Activated CD4-positive, alpha-beta T cell treated with anti-CD3 and anti-CD28 coated beads for 4 hours (primary cell): ENCODE data around the gene PLK1.

Source experiments
- DNase-seq, 2 donors: peaks; one replicate each; pipeline ENCODE4 v3.0.0-alpha.2; 2020

PLK1 gene

DNA sequence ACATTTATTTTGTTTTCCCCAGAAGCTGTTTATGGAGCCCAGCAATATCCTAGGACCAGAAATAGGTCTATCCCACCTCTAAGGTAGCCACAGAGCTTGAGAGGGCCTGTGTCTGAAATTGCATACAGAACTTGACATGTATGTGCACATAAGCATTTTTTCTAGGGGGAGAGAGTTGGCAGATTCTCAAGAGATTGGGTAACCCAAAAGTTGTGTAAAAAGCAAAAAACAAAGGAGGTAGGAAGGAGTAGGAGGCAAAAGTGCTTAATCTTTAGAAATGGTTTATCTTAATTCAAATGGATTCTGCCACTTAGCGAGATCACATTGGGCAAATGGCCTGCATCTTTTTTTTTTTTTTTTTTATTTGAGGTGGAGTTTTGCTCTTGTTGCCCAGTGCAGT, 3.5 kb downstream of the PLK1 start:
- no peak for DNase-seq

DNA sequence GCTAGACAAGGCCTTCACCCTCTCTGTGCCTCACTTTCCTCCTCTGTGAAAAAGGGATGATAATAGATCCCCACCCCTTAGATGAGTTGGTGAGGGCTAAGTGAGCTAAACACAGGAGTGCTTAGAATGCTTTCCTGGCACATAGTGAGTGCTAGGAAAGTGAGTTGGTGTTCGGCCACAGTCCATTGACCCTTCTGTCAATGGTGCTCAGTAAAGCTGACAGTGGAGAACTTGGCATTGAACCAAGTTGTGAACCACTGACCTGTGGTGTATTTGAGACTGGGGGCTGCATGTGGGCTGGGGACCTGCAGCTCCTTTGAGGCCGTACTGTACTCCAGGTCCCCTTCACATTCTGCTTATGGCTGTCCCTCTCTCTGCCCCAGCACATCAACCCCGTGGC, 4.8 kb downstream of the PLK1 start:
- DNase-seq: no peak

DNA sequence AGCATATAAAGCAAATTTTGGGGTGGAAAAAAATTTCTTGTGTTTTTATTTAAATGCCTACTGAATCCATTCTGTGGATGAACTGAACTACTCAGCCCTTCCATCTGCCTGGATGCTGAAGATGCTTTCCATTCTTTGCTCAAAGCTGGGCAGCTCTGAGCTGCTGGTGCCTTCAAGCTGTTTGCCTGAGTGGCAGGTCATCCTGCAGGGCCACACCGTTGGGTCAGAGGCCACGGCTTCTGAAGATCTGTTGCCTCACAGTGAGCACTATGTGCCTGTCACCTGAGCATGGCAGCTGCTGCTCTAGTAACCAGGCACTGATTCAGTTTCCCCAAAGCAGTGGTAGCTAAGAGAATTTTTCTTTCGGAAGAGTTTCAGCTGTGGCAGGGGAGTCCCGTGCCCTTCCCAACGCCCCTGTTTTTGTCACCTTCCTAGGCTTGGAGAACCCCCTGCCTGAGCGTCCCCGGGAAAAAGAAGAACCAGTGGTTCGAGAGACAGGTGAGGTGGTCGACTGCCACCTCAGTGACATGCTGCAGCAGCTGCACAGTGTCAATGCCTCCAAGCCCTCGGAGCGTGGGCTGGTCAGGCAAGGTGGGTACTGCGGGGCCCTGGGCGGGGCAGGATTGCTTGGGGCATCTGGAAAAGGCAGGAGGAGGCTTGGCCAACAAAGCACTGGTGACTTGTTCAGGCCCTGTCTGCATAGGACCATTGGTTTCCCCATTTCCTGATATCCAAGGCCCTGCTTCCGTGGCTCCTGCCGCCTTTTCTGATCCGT, 8.5 kb downstream of the PLK1 start:
- DNase-seq: no peak

DNA sequence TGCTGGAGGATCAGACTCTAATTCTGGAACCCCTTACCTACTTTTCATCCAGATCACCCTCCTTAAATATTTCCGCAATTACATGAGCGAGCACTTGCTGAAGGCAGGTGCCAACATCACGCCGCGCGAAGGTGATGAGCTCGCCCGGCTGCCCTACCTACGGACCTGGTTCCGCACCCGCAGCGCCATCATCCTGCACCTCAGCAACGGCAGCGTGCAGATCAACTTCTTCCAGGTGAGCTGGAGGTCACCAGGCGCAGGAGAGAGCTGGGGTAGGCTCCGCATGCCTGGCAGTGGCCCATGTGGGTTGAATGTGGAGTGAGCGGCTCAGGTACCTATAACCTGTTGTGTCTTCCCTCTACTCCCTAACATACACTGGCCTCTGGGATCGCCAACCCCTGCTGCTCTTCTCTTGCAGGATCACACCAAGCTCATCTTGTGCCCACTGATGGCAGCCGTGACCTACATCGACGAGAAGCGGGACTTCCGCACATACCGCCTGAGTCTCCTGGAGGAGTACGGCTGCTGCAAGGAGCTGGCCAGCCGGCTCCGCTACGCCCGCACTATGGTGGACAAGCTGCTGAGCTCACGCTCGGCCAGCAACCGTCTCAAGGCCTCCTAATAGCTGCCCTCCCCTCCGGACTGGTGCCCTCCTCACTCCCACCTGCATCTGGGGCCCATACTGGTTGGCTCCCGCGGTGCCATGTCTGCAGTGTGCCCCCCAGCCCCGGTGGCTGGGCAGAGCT, 10.9 kb downstream of the PLK1 start:
- DNase-seq: no peak

DNA sequence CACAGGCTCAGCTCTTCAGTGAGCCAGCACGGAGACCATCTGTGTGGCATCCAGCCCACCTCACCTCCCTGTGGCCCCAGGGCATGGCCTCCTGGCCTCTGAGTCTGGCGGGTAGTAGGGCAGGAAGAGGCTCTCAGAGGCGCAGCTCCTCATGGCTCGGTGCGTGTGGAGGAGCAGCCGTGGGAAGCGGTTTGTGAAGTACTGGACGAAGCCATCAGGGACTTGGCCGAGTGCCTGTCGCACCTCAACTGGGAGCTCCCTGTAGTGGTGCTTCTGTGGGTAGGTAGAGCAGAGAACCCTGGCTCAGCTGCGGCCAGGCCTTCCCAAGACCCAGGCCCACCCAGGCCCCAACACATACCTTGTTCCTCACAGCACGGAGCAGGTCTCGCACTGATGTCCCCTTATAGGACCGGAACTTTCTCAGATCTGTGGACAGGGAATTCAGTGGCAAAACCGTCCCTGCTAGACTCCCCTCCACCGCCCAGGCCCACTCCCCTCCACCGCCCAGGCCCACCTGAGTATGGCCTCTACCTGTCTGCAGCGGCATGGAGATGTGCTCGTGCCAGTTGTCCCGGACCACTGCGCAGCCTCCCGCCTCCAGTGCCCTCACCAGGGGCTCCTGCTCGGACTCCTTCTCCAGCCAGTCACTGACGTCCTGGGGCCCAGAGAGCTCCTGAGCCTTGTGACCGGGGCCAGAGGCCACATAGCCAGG, 12.2 kb downstream of the PLK1 start:
- no peak for DNase-seq

DNA sequence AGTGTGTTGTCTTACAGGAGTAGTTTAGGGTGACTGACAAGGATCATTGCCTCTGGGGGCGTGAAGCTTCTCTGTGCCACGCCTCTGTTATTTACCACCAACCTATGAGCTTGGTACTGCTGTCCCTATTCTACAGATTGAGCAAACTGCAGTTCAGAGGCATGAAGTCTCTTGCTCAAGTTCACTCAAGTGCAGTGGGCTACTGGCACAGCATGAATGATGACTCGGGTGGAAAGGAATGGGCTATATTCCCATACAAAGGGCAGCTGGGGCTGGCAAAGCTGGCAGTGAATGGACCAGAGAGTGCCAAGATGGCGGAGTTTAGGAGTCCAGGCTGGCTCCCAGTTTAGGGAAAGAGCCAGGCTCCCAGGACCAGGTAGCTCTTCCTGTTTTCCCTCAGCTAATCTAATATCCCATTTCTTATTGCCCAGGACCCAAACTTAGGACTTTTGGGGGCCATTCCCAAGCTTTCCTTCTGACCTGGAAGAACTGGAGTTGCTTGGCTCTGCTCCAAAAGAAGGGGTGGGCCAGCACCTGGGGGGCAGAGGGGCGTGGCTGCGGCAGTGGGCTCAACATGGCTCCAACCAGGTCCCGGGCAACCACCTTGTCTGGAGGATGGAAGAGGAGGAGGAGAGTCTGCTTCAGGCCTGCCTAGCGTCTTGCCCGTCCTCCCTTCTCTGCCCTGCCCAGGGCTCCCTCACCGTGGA, 12.9 kb downstream of the PLK1 start:
- DNase-seq: no peak

DNA sequence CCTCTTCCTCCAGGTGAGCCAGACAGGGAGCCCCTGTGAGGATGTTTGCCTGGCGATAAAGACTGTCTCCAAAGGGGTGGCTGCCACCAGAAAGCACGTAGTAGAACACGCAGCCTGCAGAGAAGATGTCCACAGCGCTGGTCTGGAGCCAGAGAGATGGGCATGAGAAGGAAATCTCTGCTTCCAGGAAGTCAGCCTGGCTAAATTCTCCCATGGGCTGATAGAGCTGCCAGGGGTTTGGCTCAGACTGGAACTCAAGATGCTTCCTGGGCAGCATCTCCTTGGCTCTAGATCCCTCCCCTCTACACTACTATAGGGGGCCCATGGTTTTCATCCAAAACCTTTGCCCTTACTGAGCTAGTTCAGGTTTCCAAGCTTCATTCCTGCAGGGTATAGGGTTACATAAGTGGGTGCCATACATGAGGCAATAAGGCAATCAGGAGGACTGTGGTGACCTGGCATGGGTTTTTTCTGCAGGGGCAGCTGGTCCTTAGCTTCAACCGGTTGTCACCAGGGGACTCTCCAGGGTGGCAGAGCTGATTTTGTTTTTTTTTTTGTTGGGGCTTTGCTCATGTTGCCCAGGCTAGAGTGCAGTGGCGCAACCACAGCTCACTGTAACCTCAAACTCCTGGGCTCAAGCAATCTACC, 13.6 kb downstream of the PLK1 start:
- DNase-seq: no peak

DNA sequence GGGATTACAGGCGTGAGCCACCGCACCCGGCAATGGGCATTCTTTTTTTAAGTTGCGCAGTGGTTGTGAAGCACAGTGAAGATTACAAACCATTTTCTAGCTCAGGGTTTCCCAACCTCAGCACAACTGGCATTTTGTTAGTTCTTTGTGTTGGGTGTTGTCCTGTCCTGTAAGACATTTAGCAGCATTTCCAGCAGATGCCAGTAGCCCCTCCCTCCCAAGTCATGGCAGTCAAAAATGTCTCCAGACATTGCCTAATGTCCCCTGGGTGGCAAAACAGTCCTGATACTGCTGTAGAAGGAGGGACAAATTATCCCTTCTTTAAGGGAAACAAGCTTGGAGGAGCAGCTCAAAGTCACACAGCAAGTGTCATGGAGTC, 15.6 kb downstream of the PLK1 start:
- DNase-seq: no peak

DNA sequence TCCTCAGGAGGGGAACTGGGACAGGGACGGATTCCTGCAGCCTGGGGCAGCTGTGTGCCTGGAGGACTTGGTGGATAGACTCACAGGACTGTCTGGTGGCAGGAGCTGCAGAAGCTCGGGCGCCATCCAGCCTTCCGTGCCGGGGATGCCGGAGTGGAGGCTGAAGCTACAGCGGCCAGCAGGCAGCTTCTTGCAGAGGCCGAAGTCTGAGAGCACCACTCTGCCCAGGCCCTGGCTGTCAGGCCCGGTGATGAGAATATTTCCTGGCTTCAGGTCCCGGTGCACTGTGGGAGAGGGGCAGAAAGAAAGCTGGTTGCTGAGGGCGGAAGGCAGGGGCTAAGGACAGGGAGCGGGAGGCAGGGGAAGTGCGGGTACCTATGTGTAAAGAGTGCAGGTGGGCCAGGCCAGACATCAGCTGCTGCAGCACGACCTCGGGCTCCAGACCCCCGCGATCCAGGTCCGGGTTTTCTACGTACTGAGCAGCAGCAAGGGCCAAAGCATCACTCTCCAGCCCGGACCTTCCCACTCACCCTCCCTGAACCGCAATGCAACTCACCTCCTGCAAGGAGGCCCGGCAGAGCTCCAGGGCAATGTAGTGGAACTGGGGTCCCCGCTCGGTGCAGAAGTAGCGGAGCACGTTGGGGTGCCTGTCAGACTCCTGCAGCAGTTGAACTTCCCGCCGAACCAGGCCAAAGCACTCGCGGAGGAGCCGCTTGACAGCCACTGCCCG, 16.1 kb downstream of the PLK1 start:
- no peak for DNase-seq

DNA sequence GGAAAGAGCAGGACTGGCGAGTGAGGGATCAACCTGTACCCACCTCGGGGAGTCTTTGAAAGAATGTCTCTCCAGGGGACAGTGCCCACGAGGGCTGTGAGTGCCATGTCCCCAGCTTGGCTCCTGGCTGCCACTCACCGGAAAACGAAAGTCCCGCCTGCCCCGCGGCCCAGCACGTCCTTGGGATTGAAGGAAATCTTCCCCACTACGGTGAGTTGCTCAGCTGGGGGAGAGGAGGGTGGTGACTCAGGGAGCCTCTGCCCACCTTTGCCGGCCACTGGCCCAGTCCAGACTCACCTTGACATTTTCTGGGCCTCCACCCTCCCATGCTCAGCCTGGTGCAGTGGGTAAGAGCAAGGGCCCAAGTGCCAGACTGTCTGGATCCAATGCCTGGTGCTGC, 17.1 kb downstream of the PLK1 start:
- DNase-seq: no peak

DNA sequence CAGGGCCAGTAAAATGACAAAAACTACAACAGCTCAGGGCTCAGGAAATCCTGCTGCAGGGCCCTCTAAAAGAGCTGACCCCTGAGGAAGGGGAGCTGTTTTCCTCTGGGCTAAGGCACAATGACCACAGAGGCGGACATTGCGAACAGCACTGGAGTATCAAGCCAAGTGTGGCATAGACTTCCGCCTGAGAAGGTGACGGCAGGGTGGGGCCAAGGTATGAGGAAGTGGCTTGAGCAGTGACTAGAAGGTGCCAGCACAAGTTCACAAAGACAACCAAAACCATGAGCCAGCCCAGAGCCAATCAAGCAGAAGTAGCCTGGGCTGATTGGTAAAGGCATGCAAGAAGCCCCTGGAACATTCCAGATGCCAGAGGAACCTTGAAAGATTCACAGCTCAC, 20.4 kb downstream of the PLK1 start:
- no peak for DNase-seq

DNA sequence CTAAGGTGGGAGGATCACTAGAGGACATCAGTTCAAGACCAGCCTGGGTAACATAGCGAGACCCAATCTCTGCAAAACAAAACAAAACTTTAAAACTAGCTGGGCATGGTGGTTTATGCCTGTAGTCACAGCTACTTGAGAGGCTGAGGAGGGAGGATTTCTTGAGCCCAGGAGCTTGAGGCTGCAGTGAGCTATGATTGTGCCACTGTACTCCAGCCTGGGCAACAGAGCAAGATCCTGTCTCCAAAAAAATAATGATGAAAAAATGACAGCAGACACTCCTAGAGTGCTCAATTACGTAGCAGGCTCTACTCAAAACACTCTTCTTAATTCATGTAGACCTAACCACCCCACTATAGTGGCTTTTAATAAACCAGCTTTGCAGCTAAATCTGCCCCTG, 21.4 kb downstream of the PLK1 start:
- no peak for DNase-seq

DNA sequence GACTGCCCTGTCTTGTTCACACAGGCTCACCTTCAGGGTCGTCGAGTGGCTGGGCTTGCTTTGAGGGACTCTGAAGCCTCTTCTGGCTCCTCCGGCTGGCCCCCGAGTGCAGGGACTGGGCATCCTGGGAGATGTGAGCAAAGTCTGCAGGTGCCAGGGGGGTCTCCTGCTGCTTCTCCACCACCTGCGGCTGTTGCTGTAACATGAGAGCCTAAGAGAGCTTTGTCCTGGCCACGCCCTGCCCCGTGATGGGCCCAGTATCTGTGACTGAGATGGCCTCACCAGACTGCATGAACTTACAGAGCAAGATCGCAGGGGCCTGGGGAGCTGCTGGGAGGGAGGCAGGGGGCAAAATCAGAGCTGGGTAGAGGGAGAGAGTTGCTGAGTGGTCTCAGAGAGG, 21.8 kb downstream of the PLK1 start:
- no peak for DNase-seq

DNA sequence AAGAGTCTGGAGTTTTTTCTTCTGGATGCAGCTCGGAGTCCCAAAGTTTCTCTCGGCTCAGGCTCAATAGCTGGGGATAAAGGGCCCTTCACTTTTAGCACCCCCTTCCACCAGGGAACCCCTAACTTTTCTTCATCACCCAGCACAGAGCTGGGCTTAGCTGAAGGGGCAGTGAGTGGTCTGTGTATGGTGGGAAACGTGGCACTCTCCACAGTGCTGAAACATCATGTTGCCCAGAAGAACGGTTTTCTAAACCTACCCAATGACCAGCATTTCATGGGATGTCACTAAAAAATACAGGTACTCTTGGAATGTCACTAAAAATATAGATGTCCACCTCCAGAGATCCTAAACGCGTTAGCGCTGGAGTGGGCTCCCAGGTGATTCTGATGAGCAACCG, 22.4 kb downstream of the PLK1 start:
- no peak for DNase-seq

DNA sequence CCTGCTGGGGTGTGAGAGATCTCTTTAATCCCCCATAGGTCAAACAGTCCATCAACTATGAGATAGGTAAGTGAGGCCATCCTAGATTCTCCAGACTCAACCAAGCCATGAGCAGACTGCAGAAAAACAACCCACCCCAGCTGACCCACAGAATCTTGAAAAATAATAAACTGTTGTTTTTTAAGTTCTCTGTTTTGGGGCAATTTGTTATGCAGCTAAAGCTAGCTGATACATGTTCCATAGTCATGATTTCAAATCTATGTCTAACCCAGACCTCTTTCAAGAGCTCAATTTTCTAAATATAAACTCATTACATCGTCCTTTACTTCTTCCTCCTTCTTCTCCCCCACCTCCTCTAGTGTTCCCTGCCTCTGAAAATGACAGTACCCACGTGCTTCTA, 24.3 kb downstream of the PLK1 start:
- DNase-seq: no peak

DNA sequence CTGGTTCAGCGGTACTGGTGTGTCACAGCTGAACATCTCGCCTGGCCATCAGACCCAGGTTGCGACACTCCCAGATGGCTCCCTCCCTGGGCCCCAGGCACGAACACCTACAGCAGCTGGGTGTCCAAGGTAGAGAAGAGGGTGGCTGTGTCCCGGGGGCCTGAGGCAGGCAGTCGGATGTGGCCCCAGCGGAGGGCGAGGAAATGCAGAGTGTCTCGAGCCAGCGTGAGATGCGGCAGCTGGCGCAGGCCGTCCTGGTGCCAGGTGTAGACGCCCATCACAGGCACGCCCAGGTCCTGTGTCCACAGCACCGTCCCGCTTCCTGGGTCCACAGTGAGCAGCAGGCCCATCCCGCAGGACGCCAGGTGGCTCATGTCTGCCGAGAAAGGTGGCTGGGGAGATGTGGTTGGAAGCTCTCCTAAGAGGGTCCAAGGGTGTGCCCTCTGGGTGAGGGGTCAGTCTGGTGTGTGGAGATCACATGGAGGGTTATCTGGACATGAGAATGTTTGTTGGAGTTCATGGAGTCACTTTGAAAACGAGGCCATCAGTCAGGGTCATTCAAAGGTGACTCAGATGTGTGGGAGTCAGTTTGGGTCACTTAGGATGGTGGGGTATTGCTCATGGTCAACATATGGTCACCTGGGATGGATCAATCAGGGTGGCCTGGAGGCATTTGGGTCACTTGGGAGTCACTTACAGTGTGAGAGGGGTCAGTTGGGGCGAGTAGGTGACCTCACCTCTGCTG, 26.3 kb downstream of the PLK1 start:
- DNase-seq: no peak

DNA sequence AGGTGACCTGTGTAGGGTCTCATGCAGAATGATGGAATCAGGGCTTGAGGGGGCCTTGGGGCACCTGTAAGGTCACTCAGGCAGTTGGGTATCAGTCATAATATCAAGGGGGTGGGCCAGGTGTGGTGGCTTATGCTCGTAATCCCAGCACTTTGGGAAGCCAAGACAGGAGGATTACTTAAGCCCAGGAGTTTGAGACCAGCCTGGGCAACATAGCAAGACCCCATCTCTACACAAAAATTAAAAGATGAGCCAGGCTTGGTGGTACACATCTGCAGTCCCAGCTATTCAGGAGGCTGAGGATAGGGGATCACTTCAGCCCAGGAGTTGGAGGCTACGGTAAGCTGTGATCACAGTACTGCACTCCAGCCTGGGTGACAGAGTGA, 26.8 kb downstream of the PLK1 start:
- DNase-seq: no peak

DNA sequence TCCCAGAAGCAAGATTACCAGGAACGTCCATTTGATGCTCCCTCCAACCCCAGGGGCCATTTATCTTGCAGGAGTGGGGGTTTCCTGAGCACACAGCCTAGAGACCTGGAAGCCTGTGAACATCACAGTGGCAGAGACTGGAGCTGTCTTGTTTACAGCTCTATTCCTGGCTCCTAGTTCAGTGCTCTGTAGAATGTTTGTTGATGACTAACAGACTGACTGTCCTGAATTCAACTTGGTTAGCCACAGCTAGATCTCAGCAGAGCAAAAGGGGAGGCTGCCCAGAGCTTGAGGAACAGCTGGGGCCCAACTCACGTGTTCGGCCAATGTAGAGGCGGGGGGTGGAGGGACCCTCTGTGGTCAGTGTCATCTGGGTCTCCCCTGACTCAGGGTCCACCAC, 27.8 kb downstream of the PLK1 start:
- DNase-seq: no peak

DNA sequence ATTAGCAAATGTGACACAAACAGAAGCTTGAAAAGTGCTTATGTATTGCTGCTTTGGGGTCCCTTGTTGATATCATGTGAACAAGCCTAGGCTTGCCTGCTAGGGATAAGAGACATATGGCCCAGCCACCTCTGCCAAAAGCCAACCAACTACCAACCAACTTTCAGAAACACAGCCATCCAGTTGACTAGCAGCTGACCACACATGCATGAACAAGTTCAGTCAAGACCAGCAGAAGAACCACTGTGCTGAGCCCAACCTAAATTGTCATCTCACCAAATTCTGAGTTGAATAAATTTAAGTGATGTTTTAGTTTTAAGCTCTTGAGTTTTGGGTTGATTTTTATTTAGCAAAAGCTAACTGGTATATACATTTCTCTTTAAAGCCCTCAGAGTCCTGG, 30.8 kb downstream of the PLK1 start:
- no peak for DNase-seq

DNA sequence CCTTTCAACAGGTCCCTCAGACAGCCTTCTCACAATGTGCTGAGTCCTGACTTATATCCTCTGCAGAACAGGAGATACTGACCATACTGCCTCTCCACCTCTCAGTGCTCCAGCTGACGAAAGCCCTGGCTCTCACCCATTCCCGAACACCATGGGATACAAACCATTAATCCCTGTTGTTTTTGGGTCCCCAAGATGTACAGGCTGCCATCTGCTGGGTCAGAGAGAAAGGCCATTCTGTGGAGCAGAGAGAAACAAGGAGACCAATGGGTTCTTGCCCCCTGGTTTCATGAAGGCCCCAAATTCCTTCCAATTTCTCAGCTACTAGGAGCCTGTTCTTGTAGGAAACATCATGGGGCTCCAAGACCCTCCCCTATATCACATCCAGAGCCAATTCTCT, 31.3 kb downstream of the PLK1 start:
- no peak for DNase-seq

DNA sequence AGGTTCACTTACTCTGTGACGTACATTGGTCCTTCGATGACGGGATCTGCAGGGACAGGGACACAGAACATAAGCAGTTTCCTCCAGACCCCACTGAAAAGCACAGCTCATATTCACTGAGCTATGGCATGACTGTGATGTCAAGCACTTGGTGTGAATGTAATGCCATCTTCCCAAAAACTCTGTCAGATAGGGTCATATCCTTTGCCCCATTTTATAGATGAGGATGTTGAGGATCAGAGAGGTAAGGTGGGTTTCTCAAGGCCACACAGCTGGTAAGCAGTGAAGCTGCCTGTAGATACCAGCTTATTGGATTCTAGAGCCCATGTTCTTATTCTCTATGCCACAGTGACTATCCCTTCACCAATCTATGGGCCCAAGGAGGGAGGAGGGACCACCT, 31.8 kb downstream of the PLK1 start:
- no peak for DNase-seq

DNA sequence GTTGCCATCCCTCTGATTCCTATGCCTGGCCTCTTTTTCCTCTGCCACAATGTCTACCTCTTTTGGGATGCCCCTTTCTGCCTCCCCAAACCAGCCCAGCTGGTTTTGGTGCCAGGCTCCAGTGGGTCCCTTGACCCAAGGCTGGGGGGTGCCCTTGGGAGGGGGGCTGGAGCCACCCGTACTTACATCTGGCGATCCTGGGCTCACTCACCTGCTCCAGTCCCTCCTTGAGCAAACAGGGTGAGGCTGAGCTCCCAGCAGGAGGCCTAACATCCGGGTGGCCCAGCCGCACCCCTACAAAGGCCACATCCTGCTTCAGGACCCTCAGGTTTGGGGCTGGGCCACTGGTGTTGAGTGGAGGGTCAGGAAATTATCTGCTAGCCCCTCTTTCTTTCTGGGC, 33.1 kb downstream of the PLK1 start:
- DNase-seq: no peak
